GM18517 (cell line): Measurements from ENCODE around the gene MMP26.
"Not testable (repeated sequence)": the region's sequence is repeated elsewhere in the genome, so short reads cannot be mapped to it uniquely, and the experiment has no call there.

Experiments used
- ATAC-seq: cut with Tn5 transposase; IDR thresholded peaks from one replicate; pipeline ENCODE4 v1.9.1; 2021; ENCODE audit warnings: mild to moderate bottlenecking, moderate library complexity; ENCODE audit not compliant: unreplicated experiment

Gene MMP26

DNA sequence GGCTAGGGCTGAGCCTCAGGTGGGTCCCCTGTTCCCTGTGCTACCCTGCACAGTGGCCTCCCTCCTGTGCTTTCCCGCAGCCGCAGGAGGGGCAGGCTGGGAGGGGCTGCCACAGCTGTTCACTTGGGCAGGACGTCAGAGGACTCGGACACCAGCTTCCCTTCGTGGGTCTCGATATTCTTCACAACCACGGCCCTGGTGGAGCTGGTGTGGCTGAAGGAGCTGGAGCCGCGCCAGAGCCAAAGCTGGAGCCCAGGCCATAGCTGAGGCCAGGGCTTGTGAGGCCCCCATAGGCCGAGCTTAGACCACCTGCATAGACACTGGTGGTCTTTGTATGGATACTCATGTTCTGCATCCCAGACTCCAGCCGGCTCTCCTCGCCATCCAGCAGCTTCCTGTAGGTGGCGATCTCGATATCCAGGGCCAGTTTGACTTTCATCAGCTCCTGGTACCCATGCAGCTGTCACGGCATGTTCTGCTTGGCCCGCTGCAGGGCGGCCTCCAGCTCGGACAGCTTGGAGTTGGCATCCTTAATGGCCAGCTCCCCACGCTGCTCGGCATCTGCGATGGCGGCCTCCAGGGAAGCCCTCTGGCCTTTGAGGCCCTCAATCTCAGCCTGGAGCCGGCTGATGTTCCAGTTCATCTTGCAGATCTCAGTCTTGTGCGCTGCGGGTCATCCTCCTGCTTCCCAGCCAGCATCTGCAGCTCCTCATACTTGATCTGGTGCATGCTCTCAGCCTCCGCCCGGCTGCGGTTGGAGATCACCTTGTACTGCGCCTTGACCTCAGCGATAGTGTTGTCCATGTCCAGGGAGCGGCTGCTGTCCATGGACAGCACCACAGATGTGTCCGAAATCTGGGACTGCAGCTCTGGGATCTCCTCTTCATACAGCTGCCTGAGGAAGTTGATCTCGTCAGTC is 18.3 kb downstream of the MMP26 start:
- not testable (repeated sequence) for ATAC-seq

DNA sequence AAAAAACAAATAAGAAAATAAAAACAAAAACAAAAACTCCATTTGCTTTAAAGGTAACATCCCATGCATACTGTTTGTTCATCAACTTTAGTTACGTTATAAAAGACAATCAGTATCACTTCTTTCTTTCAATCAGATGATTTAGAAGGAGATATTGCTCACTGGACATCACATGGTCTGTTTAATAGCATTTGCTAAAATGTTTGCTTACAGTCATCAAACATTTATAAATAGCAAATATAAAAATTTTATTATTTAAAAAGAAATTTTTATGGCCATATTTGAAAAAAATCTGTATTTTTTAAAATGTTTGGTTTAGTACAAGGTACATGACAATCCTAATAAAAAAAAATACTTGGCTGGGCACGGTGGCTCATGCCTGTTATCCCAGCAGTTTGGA is 22.6 kb downstream of the MMP26 start:
- ATAC-seq = no peak

DNA sequence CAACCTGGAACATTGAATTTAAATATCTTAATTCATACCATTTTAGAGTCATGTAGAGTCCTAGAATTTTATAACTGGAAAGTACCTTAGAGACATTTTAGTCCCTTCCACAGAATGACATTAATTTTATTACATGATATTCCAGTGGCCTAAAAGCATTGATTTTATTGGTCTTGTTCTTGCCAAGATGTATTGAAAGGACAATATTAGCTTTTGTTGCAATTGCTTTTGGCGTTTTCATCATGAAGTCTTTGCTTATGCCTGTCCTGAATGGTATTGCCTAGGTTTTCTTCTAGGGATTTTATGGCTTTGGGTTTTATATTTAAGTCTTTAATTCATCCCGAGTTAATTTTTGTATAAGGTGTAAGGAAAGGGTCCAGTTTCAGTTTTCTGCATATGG is 36.2 kb downstream of the MMP26 start:
- no peak for ATAC-seq

DNA sequence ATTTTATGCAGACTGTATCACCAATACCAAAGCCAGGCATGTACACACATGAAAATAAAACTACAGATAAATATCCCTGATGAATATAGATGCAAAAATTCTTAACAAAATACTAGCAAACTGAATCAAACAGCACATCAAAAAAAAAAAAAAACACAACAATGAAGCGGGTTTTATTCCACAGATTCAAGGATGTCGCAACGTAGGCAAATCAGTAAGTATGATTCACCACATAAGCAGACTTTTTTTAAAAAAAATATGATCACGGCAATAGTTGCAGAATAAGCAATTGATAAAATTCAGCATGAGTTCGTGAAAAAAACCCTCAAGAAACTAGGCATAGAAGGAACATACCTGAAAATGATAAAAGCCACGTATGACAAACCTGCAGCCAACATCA is 43.9 kb downstream of the MMP26 start:
- ATAC-seq = no peak

DNA sequence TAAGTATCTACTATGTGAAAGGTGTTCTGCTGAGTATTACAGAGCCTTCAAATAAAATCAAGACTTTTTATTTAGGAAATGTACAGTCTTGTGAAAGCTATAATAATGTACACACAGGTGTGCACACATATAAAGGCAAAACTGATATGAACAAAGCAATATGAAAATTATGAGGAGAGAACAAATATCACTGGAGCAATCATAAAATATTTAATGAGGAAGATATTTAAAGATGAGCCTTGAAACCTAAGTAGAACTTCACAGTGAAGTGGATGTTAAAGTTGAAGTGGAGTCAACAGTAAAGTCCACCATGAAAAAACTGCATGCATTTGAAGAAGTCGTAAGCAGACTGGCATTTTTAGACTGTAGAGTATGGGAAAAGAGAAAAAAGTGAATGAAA is 46.6 kb downstream of the MMP26 start:
- ATAC-seq = no peak
